OCI-LY3 (cell line): ENCODE results near the gene TMEM242.

Experiments used
- H2AFZ ChIP-seq: fragments of 200-600, 300-600 bp; shearing (Covaris generic); 2 replicates; pipeline ENCODE4 v1.6.0; 2014; ENCODE audit warnings: antibody characterized with exemption, low read depth, low read length
- H3K27ac ChIP-seq: fragments of 200-600, 300-600 bp; sonication (generic); 2 replicates; pipeline ENCODE4 v1.5.1; 2014; ENCODE audit warnings: mild to moderate bottlenecking, low read length, moderate library complexity, mixed read lengths
- H3K27me3 ChIP-seq: fragments of 200-600, 300-600 bp; sonication (generic); 2 replicates; pipeline ENCODE4 v1.6.1; 2014; ENCODE audit warnings: low read depth, low read length, mixed read lengths
- H3K36me3 ChIP-seq: fragments of 200-600, 300-600 bp; sonication (generic); replicated peaks from 2 replicates; pipeline ENCODE3; 2014; ENCODE audit warnings: low read depth, low read length, mixed read lengths
- H3K4me1 ChIP-seq: fragments of 300-600, 200-600 bp; sonication (generic); 2 replicates; pipeline ENCODE4 v1.6.1; 2014; ENCODE audit warnings: low read length, mixed read lengths
- H3K4me2 ChIP-seq: fragments of 200-600, 300-600 bp; sonication (generic); 2 replicates; pipeline ENCODE4 v1.6.1; 2014; ENCODE audit warnings: low read length, mixed read lengths
- H3K4me3 ChIP-seq: fragments of 300-600, 200-600 bp; sonication (generic); 2 replicates; pipeline ENCODE4 v1.5.1; 2014; ENCODE audit warnings: antibody characterized with exemption, mild to moderate bottlenecking, low read length, moderate library complexity
- H3K79me2 ChIP-seq: fragments of 300-600, 200-600 bp; shearing (Covaris generic); 2 replicates; pipeline ENCODE4 v1.6.1; 2014; ENCODE audit warnings: mild to moderate bottlenecking, low read length, mixed read lengths
- H3K9ac ChIP-seq: fragments of 300-600, 200-600 bp; shearing (Covaris generic); 2 replicates; pipeline ENCODE4 v1.6.0; 2014; ENCODE audit warnings: mild to moderate bottlenecking, low read length, moderate library complexity
- H3K9me3 ChIP-seq: fragments of 200-600, 300-600 bp; shearing (Covaris generic); 2 replicates; pipeline ENCODE4 v1.6.1; 2014; ENCODE audit warnings: low read length, mixed read lengths; ENCODE audit not compliant: insufficient read depth
- H4K20me1 ChIP-seq: fragments of 200-600, 300-600 bp; sonication (generic); 2 replicates; pipeline ENCODE4 v1.6.1; 2016; ENCODE audit warnings: low read length, mixed read lengths; ENCODE audit not compliant: insufficient read depth
- EZH2phosphoT487 ChIP-seq: fragments of 200-600 bp; shearing (Covaris generic); IDR thresholded peaks from 2 replicates; pipeline ENCODE4 v1.6.1; 2018; ENCODE audit warnings: antibody characterized with exemption, mixed run types, low read depth
- TF ChIP-seq, protein P1 (sequence below): fragments of 200-600, 300-600 bp; sonication (generic); IDR thresholded peaks from 2 replicates; pipeline ENCODE4 v1.5.1; 2014; ENCODE audit warnings: antibody characterized with exemption, low read length, low read depth

TMEM242 gene

DNA sequence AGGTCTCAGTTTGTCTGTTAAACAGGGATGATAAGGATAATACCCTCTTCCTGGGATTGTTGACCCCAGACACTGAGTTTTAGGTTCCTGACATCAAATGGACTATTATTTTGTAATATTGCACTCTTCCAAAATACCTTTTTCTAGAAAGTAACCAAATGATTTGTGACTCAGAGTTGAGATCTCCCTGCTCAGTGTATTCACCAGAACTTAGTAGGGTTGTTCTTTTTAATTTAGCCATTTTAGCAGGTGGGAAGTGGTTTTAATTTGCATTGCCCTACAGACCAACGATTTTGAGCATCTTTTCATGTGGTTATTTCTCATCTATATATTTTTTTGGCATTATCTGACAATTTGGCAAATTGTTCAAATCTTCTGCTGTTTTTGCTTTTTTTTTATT, 75.1 kb downstream of the TMEM242 start:
- TF ChIP-seq EZH2phosphoT487, result no peak
- TF ChIP-seq, protein P1, sequence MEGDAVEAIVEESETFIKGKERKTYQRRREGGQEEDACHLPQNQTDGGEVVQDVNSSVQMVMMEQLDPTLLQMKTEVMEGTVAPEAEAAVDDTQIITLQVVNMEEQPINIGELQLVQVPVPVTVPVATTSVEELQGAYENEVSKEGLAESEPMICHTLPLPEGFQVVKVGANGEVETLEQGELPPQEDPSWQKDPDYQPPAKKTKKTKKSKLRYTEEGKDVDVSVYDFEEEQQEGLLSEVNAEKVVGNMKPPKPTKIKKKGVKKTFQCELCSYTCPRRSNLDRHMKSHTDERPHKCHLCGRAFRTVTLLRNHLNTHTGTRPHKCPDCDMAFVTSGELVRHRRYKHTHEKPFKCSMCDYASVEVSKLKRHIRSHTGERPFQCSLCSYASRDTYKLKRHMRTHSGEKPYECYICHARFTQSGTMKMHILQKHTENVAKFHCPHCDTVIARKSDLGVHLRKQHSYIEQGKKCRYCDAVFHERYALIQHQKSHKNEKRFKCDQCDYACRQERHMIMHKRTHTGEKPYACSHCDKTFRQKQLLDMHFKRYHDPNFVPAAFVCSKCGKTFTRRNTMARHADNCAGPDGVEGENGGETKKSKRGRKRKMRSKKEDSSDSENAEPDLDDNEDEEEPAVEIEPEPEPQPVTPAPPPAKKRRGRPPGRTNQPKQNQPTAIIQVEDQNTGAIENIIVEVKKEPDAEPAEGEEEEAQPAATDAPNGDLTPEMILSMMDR, result no peak
- no peaks in the 10 kb centered on the region for H3K9me3 ChIP-seq
- no peak overlapping the region for H3K9ac ChIP-seq
- H3K27ac ChIP-seq, result no peak overlapping the region
- H3K4me3 ChIP-seq, result no peak overlapping the region
- H3K27me3 ChIP-seq, result peaks cover 4% of the 10 kb centered on the region; the same call in 1 of the 2 replicates
- H4K20me1 ChIP-seq, result no peaks in the 10 kb centered on the region
- no peak overlapping the region for H3K4me2 ChIP-seq
- H3K4me1 ChIP-seq, result no peaks in the 10 kb centered on the region
- no peak overlapping the region for H2AFZ ChIP-seq
- H3K36me3 ChIP-seq, result no peaks in the 10 kb centered on the region
- H3K79me2 ChIP-seq, result no peaks in the 10 kb centered on the region

DNA sequence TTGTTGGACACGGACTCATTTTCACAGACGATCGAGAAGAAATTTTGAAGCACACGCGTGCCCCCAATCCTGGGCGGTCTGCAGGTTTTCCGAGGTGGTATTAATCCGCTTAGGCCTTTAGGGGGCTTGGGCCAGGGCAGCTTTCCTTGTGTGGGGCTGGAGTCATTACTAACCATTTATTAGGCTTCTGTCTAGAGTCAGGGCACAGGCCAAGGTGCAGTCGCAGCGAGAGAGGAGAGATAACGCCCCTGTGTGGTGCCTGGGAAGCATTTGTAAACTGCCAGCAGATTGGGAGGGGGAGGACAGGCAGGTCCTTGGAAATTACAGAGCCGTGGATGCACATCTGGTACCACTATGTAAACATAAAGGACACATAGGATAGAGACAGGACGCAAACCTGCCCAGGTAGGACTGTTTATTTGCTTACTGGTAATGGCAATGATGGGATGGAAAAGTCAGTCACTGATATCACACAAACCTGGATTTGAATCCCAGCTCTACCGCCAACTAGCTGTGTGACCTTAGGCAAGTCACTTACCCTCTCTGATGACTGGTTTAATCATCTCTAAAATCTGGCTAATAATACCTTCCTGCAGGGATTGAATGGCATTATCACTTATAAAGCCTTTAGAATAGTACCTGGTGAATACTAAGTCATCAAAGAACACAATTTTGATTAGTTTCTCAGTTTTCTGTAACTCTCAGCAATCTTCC, 76.4 kb downstream of the TMEM242 start:
- no peak for TF ChIP-seq EZH2phosphoT487
- TF ChIP-seq, protein P1, result no peak
- no peak overlapping the region for H3K4me2 ChIP-seq
- no peaks in the 10 kb centered on the region for H3K27me3 ChIP-seq
- no peak overlapping the region for H3K27ac ChIP-seq
- H2AFZ ChIP-seq, result no peak overlapping the region
- H3K9ac ChIP-seq, result no peak overlapping the region
- H3K36me3 ChIP-seq, result no peaks in the 10 kb centered on the region
- no peaks in the 10 kb centered on the region for H3K4me1 ChIP-seq
- H3K79me2 ChIP-seq, result no peaks in the 10 kb centered on the region
- no peaks in the 10 kb centered on the region for H4K20me1 ChIP-seq
- no peak overlapping the region for H3K4me3 ChIP-seq
- H3K9me3 ChIP-seq, result no peaks in the 10 kb centered on the region

DNA sequence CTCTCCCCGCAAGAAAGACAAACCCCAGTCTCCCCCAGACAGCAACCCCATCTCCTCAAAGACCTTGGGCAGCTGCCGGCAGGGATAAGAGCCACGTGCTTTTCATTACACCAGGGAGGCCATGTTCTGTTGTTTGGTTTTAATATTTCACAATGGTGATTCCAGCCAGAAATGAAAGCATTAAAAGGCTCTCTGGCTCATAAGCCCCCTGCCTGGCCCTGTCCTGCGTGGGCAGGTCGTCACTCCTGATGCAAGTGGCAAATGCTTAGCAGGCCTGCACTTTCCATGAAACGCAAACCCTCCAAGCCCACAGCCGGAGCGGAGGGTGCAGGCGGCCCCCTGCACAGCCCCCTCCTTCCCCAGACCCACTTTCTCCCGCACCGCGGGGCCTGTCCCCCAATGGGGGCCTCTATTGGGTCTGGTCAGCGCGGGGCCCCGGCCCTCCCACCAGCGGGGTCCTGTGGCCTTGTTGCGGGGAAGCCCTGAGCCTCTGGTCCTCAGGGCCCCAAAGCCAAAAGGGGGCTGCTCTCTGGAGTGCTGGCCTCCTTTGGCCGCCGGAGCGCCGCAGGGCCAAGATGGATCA, 77.2 kb downstream of the TMEM242 start:
- Histone ChIP-seq H3K9ac (no peak overlapping the region), H2AFZ (no peak overlapping the region), H3K79me2 (no peaks in the 10 kb centered on the region), H3K9me3 (no peaks in the 10 kb centered on the region), H3K27me3 (no peaks in the 10 kb centered on the region), H3K4me2 (no peak overlapping the region), H3K27ac (no peak overlapping the region), H3K36me3 (no peaks in the 10 kb centered on the region), H3K4me1 (no peaks in the 10 kb centered on the region), H3K4me3 (no peak overlapping the region), H4K20me1 (no peaks in the 10 kb centered on the region)
- no peak for TF ChIP-seq EZH2phosphoT487
- TF ChIP-seq, protein P1, result no peak

DNA sequence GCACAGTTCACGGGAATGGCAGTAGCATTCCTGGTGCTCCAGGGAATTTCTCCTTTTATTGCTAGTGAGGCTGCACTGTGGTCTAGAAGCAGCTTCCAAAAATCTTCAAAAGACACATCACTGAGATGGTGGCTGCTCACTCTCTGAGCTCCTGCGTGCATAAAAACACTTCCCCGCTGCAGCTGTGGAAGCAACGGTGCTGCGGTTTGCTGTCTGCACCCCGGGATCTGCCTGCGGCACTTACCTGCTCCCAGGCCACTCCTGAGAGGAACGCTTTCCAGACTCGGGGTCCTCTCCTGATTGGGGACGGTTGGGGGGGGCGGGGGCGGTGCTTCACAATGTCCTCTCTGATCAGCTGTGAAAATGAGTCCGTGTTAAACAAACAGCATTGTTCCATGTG, 77.9 kb downstream of the TMEM242 start:
- H3K79me2 ChIP-seq, result no peaks in the 10 kb centered on the region
- no peaks in the 10 kb centered on the region for H3K9me3 ChIP-seq
- no peak overlapping the region for H3K4me2 ChIP-seq
- no peaks in the 10 kb centered on the region for H3K36me3 ChIP-seq
- H3K9ac ChIP-seq, result no peak overlapping the region
- H4K20me1 ChIP-seq, result no peaks in the 10 kb centered on the region
- H2AFZ ChIP-seq, result no peak overlapping the region
- peaks cover 2% of the 10 kb centered on the region; the same call in 1 of the 2 replicates for H3K4me1 ChIP-seq
- TF ChIP-seq EZH2phosphoT487, result no peak
- TF ChIP-seq, protein P1, result no peak
- H3K27me3 ChIP-seq, result no peaks in the 10 kb centered on the region
- no peak overlapping the region for H3K27ac ChIP-seq
- no peak overlapping the region for H3K4me3 ChIP-seq
